Vagina (tissue), 2 donors: Measurements from ENCODE around the gene SEMA5B.

ENCODE experiments used
- POLR2A ChIP-seq, 2 donors: fragments of 450-650 bp; IDR thresholded peaks; one replicate each; pipeline ENCODE4 v1.6.1; 2017; ENCODE audit warnings: antibody characterized with exemption in 2 of 2, mild to moderate bottlenecking in 2 of 2, moderate library complexity in 2 of 2
- TF ChIP-seq, protein P1 (sequence below), 3 experiments: fragments of 450-650 bp in 2 of 3; fragments of 200-600 bp in 1 of 3; sonication (generic) in 1 of 3; IDR thresholded peaks; one replicate each; pipeline ENCODE4 v1.5.1; 2017 to 2019; ENCODE audit warnings: antibody characterized with exemption in 3 of 3, mild to moderate bottlenecking in 2 of 3, moderate library complexity in 2 of 3

DNA sequence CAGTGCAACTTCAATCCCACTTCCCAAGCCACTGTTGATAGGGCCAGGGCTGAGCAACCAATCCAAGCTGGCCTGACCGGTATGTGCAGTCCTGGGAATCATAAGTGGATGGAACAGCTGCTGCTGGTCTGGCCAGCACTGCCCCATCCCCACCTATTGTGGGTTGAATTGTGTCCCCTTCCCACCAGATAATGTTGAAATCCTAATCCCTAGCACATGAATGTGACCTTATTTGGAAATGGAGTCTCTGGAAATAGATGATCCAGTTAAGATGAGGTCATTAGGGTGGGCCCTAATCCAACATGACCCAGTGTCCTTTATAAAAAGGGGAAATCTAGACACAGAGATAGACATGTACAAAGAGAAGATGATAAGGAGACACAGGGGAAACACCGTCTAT, 25.5 kb upstream of the SEMA5B start:
- TF ChIP-seq, protein P1, sequence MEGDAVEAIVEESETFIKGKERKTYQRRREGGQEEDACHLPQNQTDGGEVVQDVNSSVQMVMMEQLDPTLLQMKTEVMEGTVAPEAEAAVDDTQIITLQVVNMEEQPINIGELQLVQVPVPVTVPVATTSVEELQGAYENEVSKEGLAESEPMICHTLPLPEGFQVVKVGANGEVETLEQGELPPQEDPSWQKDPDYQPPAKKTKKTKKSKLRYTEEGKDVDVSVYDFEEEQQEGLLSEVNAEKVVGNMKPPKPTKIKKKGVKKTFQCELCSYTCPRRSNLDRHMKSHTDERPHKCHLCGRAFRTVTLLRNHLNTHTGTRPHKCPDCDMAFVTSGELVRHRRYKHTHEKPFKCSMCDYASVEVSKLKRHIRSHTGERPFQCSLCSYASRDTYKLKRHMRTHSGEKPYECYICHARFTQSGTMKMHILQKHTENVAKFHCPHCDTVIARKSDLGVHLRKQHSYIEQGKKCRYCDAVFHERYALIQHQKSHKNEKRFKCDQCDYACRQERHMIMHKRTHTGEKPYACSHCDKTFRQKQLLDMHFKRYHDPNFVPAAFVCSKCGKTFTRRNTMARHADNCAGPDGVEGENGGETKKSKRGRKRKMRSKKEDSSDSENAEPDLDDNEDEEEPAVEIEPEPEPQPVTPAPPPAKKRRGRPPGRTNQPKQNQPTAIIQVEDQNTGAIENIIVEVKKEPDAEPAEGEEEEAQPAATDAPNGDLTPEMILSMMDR (IDR thresholded peaks at IDR 0.05), result no peak
- no peak for TF ChIP-seq POLR2A (IDR thresholded peaks at IDR 0.05)
